A549 (cell line): ENCODE data around the gene SLC2A6.

Experiments
- CHD2 ChIP-seq: fragments of 150-350 bp; IDR thresholded peaks from 2 replicates; pipeline ENCODE4 v1.6.1; 2014; ENCODE audit warnings: low read length; ENCODE audit not compliant: partially characterized antibody
- EP300 ChIP-seq, 2 experiments: fragments of >200 bp; sonication (Bioruptor Twin); formaldehyde crosslinking; IDR thresholded peaks; 2 replicates in 1 of 2; 3 replicates in 1 of 2; pipeline ENCODE4 v1.6.1; 2016 to 2017
- HMGXB4 ChIP-seq: fragments of 250-450 bp; sonication (Bioruptor Pico); IDR thresholded peaks from 2 replicates; pipeline ENCODE4 v1.5.0; 2021; ENCODE audit warnings: mild to moderate bottlenecking, moderate library complexity, borderline replicate concordance
- MAFK ChIP-seq: fragments of 450-650 bp; IDR thresholded peaks from 2 replicates; pipeline ENCODE4 v1.6.1; 2014; ENCODE audit not compliant: partially characterized antibody
- MYC ChIP-seq: IDR thresholded peaks from 2 replicates; pipeline ENCODE4 v1.6.1; 2012; ENCODE audit warnings: mild to moderate bottlenecking, inconsistent platforms, low read length, improper control_type of control experiment, borderline replicate concordance
- POLR2A ChIP-seq: IDR thresholded peaks from 2 replicates; pipeline ENCODE4 v1.6.1; 2012; ENCODE audit warnings: mild to moderate bottlenecking, low read length
- RAD21 ChIP-seq, 2 experiments: fragments of >200 bp in 1 of 2; sonication (Bioruptor Twin) in 1 of 2; formaldehyde crosslinking in 1 of 2; IDR thresholded peaks in 1 of 2; conservative IDR thresholded peaks in 1 of 2; 2 replicates in 1 of 2; 3 replicates in 1 of 2; pipeline ENCODE4 v1.6.1; 2012 to 2018; ENCODE audit warnings: inconsistent platforms in 1 of 2
- RCOR1 ChIP-seq: fragments of 150-350 bp; IDR thresholded peaks from 2 replicates; pipeline ENCODE4 v1.6.1; 2014; ENCODE audit warnings: antibody characterized with exemption, low read length, low read depth
- REST ChIP-seq: fragments of 200-600 bp; sonication (generic); IDR thresholded peaks from 2 replicates; pipeline ENCODE4 v1.6.1; 2016; ENCODE audit warnings: antibody characterized with exemption, mild to moderate bottlenecking, moderate library complexity
- USF2 ChIP-seq: fragments of 450-650 bp; IDR thresholded peaks from 2 replicates; pipeline ENCODE4 v1.6.1; 2014; ENCODE audit warnings: antibody characterized with exemption
- TF ChIP-seq, protein P1 (sequence below): fragments of >200 bp; sonication (Bioruptor Twin); formaldehyde crosslinking; IDR thresholded peaks from 3 replicates; pipeline ENCODE4 v1.5.1; 2016

DNA sequence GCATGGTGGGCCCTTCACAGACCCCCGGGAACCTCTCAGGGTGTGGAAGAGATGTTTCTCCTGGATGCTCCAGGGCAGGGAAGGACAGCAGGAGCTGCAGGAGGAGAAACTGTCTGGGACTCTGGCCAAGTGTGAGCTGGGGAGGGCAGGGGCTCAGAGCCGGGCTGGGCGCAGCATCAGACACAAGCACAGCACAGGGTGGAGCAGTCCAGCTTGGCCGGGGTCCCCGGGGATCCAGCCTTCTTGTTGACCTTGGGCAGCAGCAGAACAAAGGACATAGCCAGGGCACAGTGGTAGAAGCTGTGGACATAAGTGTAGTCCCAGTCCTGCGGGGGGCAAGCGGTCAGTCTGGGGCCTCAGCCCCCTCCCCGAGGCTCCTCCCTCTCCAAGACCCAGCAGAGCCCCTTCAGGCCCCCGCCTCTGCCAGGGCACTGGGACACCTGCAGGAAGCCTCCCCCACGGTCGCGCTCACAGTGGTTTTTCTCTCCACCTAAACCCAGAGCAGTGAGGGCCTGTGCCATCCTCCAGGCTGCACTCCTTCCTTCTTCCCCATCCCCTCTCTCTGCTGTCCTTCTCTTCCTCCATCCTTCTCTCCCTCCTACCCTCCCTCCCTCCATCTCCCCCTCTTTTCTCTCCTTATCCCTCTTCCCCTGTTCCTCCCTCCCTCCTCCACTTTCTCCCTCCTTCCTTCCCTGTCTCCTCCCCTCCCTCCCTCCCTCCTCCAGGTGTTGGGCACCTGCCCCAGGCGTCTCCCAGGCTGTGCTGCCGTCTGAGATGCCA, 35.8 kb upstream of the SLC2A6 start:
- TF ChIP-seq, protein P1, sequence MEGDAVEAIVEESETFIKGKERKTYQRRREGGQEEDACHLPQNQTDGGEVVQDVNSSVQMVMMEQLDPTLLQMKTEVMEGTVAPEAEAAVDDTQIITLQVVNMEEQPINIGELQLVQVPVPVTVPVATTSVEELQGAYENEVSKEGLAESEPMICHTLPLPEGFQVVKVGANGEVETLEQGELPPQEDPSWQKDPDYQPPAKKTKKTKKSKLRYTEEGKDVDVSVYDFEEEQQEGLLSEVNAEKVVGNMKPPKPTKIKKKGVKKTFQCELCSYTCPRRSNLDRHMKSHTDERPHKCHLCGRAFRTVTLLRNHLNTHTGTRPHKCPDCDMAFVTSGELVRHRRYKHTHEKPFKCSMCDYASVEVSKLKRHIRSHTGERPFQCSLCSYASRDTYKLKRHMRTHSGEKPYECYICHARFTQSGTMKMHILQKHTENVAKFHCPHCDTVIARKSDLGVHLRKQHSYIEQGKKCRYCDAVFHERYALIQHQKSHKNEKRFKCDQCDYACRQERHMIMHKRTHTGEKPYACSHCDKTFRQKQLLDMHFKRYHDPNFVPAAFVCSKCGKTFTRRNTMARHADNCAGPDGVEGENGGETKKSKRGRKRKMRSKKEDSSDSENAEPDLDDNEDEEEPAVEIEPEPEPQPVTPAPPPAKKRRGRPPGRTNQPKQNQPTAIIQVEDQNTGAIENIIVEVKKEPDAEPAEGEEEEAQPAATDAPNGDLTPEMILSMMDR, result no peak
- TF ChIP-seq RAD21 (conservative IDR thresholded peaks at IDR 0.05 in 1 of 2, IDR thresholded peaks at IDR 0.05 in 1 of 2) (no peak), POLR2A (no peak), MYC (no peak), REST (no peak), CHD2 (no peak), MAFK (no peak), RCOR1 (no peak), EP300 (IDR thresholded peaks at IDR 0.05) (no peak), HMGXB4 (CRISPR knock-in tag) (no peak), USF2 (no peak)
